Activated T-helper 1 cell treated with Interleukin-2 at 50 U/mL for 16 hours (primary cell): ENCODE results near the gene WDFY2.
A peak's percentile ranks its signal among the peaks of the same experiment; 100 is the strongest.
"Not testable (repeated sequence)": the region's sequence is repeated elsewhere in the genome, so short reads cannot be mapped to it uniquely, and the experiment has no call there.

Source experiments
- DNase-seq: peaks from one replicate; pipeline ENCODE4 v3.0.0-alpha.2; 2020; ENCODE audit warnings: low read depth

Gene WDFY2

GRCh38 chr13:51564252-51564651 lies 20.0 kb upstream of the WDFY2 start:
- DNase-seq: no peak

- no peak for DNase-seq
Measured at GRCh38 chr13:51564671-51565070, 19.6 kb upstream of the WDFY2 start.

GRCh38 chr13:51569001-51569400 lies 15.3 kb upstream of the WDFY2 start:
- not testable (repeated sequence) for DNase-seq

- DNase-seq: no peak
Measured at GRCh38 chr13:51576754-51577153, 7.5 kb upstream of the WDFY2 start.

- no peak for DNase-seq
Measured at GRCh38 chr13:51577690-51578089, 6.6 kb upstream of the WDFY2 start.

GRCh38 chr13:51579676-51580075 lies 4.6 kb upstream of the WDFY2 start:
- DNase-seq: no peak

- no peak for DNase-seq
Measured at GRCh38 chr13:51581148-51581820, 3.0 kb upstream of the WDFY2 start.

GRCh38 chr13:51583469-51583874 lies 790 bp upstream of the WDFY2 start:
- DNase-seq: no peak

- DNase-seq: peak; percentile 54
Measured at GRCh38 chr13:51584731-51585672, 740 bp downstream of the WDFY2 start.

GRCh38 chr13:51585696-51586095 lies 1.4 kb downstream of the WDFY2 start:
- DNase-seq: no peak

GRCh38 chr13:51587372-51587771 lies 3.1 kb downstream of the WDFY2 start:
- DNase-seq: no peak

GRCh38 chr13:51588406-51588949 lies 4.2 kb downstream of the WDFY2 start:
- no peak for DNase-seq

- no peak for DNase-seq
Measured at GRCh38 chr13:51589793-51590192, 5.5 kb downstream of the WDFY2 start.

- DNase-seq: no peak
Measured at GRCh38 chr13:51590231-51590970, 6.1 kb downstream of the WDFY2 start.

- DNase-seq: no peak
Measured at GRCh38 chr13:51590971-51591627, 6.8 kb downstream of the WDFY2 start.

- DNase-seq: not testable (repeated sequence)
Measured at GRCh38 chr13:51591938-51592337, 7.7 kb downstream of the WDFY2 start.

- no peak for DNase-seq
Measured at GRCh38 chr13:51594432-51594831, 10.2 kb downstream of the WDFY2 start.

GRCh38 chr13:51595416-51595815 lies 11.2 kb downstream of the WDFY2 start:
- no peak for DNase-seq

GRCh38 chr13:51596541-51596940 lies 12.3 kb downstream of the WDFY2 start:
- no peak for DNase-seq

GRCh38 chr13:51599444-51600176 lies 15.3 kb downstream of the WDFY2 start:
- no peak for DNase-seq

- no peak for DNase-seq
Measured at GRCh38 chr13:51600703-51601102, 16.4 kb downstream of the WDFY2 start.
